HepG2 (cell line): Measurements from ENCODE around the gene INO80B. TPM values are rescaled to one million over a fixed set of nuclear protein-coding genes. Genes with fewer than 3 reads are reported as not detected.

ENCODE experiments used
- ATAC-seq: fragments of 200-7000 bp; cut with Tn5 transposase; 3 replicates; pipeline ENCODE4 v1.9.1; 2020; ENCODE audit warnings: mild to moderate bottlenecking, moderate library complexity
- BruUV-seq: library from RNA; stranded (reverse); fragments of 400-500 nt; replicated peaks from 2 replicates; lab custom pipeline; 2021; lab: Mats Ljungman, UMichigan
- CTCF ChIA-PET: fragments of 300-600 bp; formaldehyde crosslinking; extraction: SDS; loops from one replicate; lab custom pipeline; 2021; ENCODE audit warnings: low total read pairs, inconsistent platforms, low intra/inter-chr PET ratio; lab: Yijun Ruan, JAX
- POLR2A ChIA-PET: fragments of 350-600 bp; sonication (Branson Sonifier 250); formaldehyde crosslinking; loops from one replicate; lab custom pipeline; 2020; ENCODE audit warnings: antibody characterized with exemption, inconsistent platforms; lab: Yijun Ruan, JAX
- DNase-seq: peaks from one replicate; pipeline ENCODE4 v3.0.0-alpha.2; 2015; ENCODE audit warnings: low spot score
- FAIRE-seq: peaks from 3 replicates; lab custom pipeline; 2011; peaks lifted over from hg19 to GRCh38; lab: Jason Lieb, UNC
- H2AFZ ChIP-seq: one replicate; pipeline ENCODE4 v1.6.1; 2011; ENCODE audit warnings: low read length, inconsistent platforms
- H3K27ac ChIP-seq: fragments of 300-600 bp; 3 replicates; pipeline ENCODE4 v1.8.0; 2011; ENCODE audit warnings: mixed run types, mild to moderate bottlenecking, mixed read lengths, low read length, inconsistent platforms; ENCODE audit not compliant: insufficient read depth; ENCODE audit errors: extremely low read length
- H3K27me3 ChIP-seq, 2 experiments: fragments of 200-600 bp in 1 of 2; 2 replicates in 1 of 2; 3 replicates in 1 of 2; pipeline versions ENCODE4 v1.6.0 to v1.8.0; 2011; ENCODE audit warnings: low read length in 2 of 2, mild to moderate bottlenecking in 2 of 2, moderate library complexity in 2 of 2, inconsistent platforms in 1 of 2; ENCODE audit not compliant: insufficient read depth in 2 of 2, control insufficient read depth in 1 of 2
- H3K36me3 ChIP-seq, 2 experiments: fragments of 200-600 bp in 1 of 2; replicated peaks in 1 of 2; 2 replicates in 1 of 2; 3 replicates in 1 of 2; pipeline versions ENCODE4 v1.5.1 to v1.8.0; 2011; ENCODE audit warnings: low read length in 2 of 2, inconsistent platforms in 1 of 2; ENCODE audit not compliant: insufficient read depth in 2 of 2, control insufficient read depth in 1 of 2
- H3K4me1 ChIP-seq: 2 replicates; pipeline ENCODE4 v1.5.1; 2012; ENCODE audit warnings: low read length, inconsistent platforms; ENCODE audit not compliant: insufficient read depth
- H3K4me2 ChIP-seq: 2 replicates; pipeline ENCODE4 v1.6.0; 2011; ENCODE audit warnings: low read depth, low read length, inconsistent platforms
- H3K4me3 ChIP-seq, 3 experiments: fragments of 200-600 bp in 1 of 3; sonication (generic), shearing (Covaris generic) in 1 of 3; replicated peaks in 1 of 3; 2 replicates each; pipeline ENCODE4 v1.5.1; 2011 to 2016; ENCODE audit warnings: low read length in 3 of 3, inconsistent platforms in 2 of 3, low read depth in 2 of 3, mild to moderate bottlenecking in 2 of 3, control low read depth in 1 of 3, mixed read lengths in 1 of 3; ENCODE audit not compliant: insufficient read depth in 1 of 3
- H3K79me2 ChIP-seq: one replicate; pipeline ENCODE4 v1.6.1; 2011; ENCODE audit warnings: low read length, inconsistent platforms; ENCODE audit not compliant: insufficient read depth
- H3K9ac ChIP-seq: 2 replicates; pipeline ENCODE4 v1.6.0; 2011; ENCODE audit warnings: mild to moderate bottlenecking, low read depth, low read length, inconsistent platforms; ENCODE audit not compliant: insufficient read depth
- H3K9me3 ChIP-seq: 2 replicates; pipeline ENCODE4 v1.5.1; 2012; ENCODE audit warnings: mild to moderate bottlenecking, low read length
- H4K20me1 ChIP-seq: 2 replicates; pipeline ENCODE4 v1.6.0; 2011; ENCODE audit warnings: inconsistent platforms, mild to moderate bottlenecking, low read length, moderate library complexity; ENCODE audit not compliant: insufficient read depth
- BCL6 ChIP-seq: IDR thresholded peaks from 2 replicates; pipeline ENCODE4 v1.6.1; 2016; ENCODE audit warnings: missing genetic modification reagents, missing compliant biosample characterization
- FLYWCH1 ChIP-seq: sonication (generic); formaldehyde crosslinking; IDR thresholded peaks from 2 replicates; pipeline ENCODE4 v1.8.1; 2023; ENCODE audit warnings: mild to moderate bottlenecking, missing genetic modification reagents
- IKZF4 ChIP-seq: sonication (generic); formaldehyde crosslinking; IDR thresholded peaks from 2 replicates; pipeline ENCODE4 v1.5.1; 2020; ENCODE audit warnings: borderline replicate concordance, mild to moderate bottlenecking, low read depth, missing genetic modification reagents; ENCODE audit errors: not compliant biosample characterization
- KLF9 ChIP-seq: IDR thresholded peaks from 2 replicates; pipeline ENCODE4 v1.6.1; 2016; ENCODE audit warnings: low read depth
- MIER3 ChIP-seq: IDR thresholded peaks from 2 replicates; pipeline ENCODE4 v1.6.1; 2016; ENCODE audit warnings: missing compliant biosample characterization, borderline replicate concordance
- MIXL1 ChIP-seq: IDR thresholded peaks from 2 replicates; pipeline ENCODE4 v1.6.1; 2016
- MXI1 ChIP-seq: IDR thresholded peaks from 3 replicates; pipeline ENCODE4 v1.6.1; 2012; ENCODE audit warnings: low read depth, low read length, inconsistent platforms, borderline replicate concordance
- NFATC3 ChIP-seq: sonication (generic); formaldehyde crosslinking; IDR thresholded peaks from 2 replicates; pipeline ENCODE4 v1.5.1; 2020; ENCODE audit warnings: mild to moderate bottlenecking, missing genetic modification reagents
- PAWR ChIP-seq: sonication (generic); formaldehyde crosslinking; IDR thresholded peaks from 2 replicates; pipeline ENCODE4 v1.4.0; 2020; ENCODE audit warnings: missing genetic modification reagents, mild to moderate bottlenecking, borderline replicate concordance
- POLR2A ChIP-seq, 2 experiments: IDR thresholded peaks; 2 replicates each; pipeline ENCODE4 v1.6.1; 2011; ENCODE audit warnings: low read depth in 2 of 2, low read length in 2 of 2, mild to moderate bottlenecking in 1 of 2, moderate library complexity in 1 of 2; ENCODE audit not compliant: insufficient read depth in 1 of 2
- TBX3 ChIP-seq: fragments of 450-650 bp; IDR thresholded peaks from 2 replicates; pipeline ENCODE4 v1.6.1; 2017; ENCODE audit warnings: antibody characterized with exemption, mild to moderate bottlenecking, inconsistent platforms, borderline replicate concordance
- WIZ ChIP-seq: sonication (generic); formaldehyde crosslinking; IDR thresholded peaks from 2 replicates; pipeline ENCODE4 v1.5.1; 2020; ENCODE audit warnings: mild to moderate bottlenecking, missing genetic modification reagents
- ZNF747 ChIP-seq: sonication (generic); formaldehyde crosslinking; IDR thresholded peaks from 2 replicates; pipeline ENCODE4 v1.8.1; 2023; ENCODE audit warnings: missing genetic modification reagents, mild to moderate bottlenecking, borderline replicate concordance
- ZSCAN22 ChIP-seq: sonication (generic); formaldehyde crosslinking; IDR thresholded peaks from 2 replicates; pipeline ENCODE4 v1.4.0; 2020; ENCODE audit warnings: mild to moderate bottlenecking, missing genetic modification reagents
- WGBS: methylation state at CpG from one replicate; pipeline ENCODE4 v1.1.6; 2017; ENCODE audit warnings: low lambda C conversion rate; 5-methylcytosine and 5-hydroxymethylcytosine counted together
- in situ Hi-C: cut with HindIII; loops from 2 replicates; pipeline ENCODE4 v1.10.0; 2017; ENCODE audit warnings: low pct_unique_long_range_greater_than_20kb; ENCODE audit not compliant: extremely low pct_ligation_motif_present
- intact Hi-C: fragments of 100-400 bp; cut with micrococcal nuclease; formaldehyde crosslinking; loops from one replicate; pipeline ENCODE4 v1.10.0; 2022; ENCODE audit not compliant: unreplicated experiment
- polyA plus RNA-seq, 8 experiments: library from polyadenylated mRNA; depleted of rRNA in 3 of 8; stranded (reverse) in 7 of 8; unstranded in 1 of 8; fragments of >200 nt; fragmentation: Illumina TruSeq in 4 of 8; extraction: Trizol in 4 of 8; gene quantifications; 2 replicates each; pipeline versions ENCODE4 v1.2.1 to v1.2.3, GENCODE V29; 2011 to 2016; ENCODE audit warnings: low read depth in 4 of 8, missing spikeins in 1 of 8, mixed read lengths in 1 of 8; ENCODE audit not compliant: insufficient read depth in 1 of 8
- total RNA-seq, 5 experiments: library from RNA; depleted of rRNA; stranded (reverse); fragments of >200 nt; fragmentation: Illumina TruSeq; extraction: Trizol; gene quantifications; 2 replicates each; pipeline ENCODE4 v1.2.3, GENCODE V29; 2016; ENCODE audit warnings: low read depth in 1 of 5
- TF ChIP-seq, protein P1 (sequence below): fragments of 450-650 bp; IDR thresholded peaks from 2 replicates; pipeline ENCODE4 v1.6.1; 2016
- TF ChIP-seq, protein P2 (sequence below): IDR thresholded peaks from 2 replicates; pipeline ENCODE4 v1.6.1; 2018; ENCODE audit warnings: missing genetic modification reagents, mild to moderate bottlenecking, missing compliant biosample characterization
- TF ChIP-seq, protein P3 (sequence below): sonication (generic); formaldehyde crosslinking; IDR thresholded peaks from 2 replicates; pipeline ENCODE4 v1.8.0; 2022; ENCODE audit warnings: mild to moderate bottlenecking, missing genetic modification reagents; ENCODE audit not compliant: insufficient replicate concordance
- TF ChIP-seq, protein P4 (sequence below): sonication (generic); formaldehyde crosslinking; IDR thresholded peaks from 2 replicates; pipeline ENCODE4 v1.8.1; 2023; ENCODE audit warnings: mild to moderate bottlenecking, moderate library complexity, missing genetic modification reagents

Gene INO80B
- total and polyA plus RNA-seq, 2 of the 13 experiments (the other 11 are each of a cell fraction or from before 2014, with no cell fraction given) = 6.2 to 14.5 TPM

DNA sequence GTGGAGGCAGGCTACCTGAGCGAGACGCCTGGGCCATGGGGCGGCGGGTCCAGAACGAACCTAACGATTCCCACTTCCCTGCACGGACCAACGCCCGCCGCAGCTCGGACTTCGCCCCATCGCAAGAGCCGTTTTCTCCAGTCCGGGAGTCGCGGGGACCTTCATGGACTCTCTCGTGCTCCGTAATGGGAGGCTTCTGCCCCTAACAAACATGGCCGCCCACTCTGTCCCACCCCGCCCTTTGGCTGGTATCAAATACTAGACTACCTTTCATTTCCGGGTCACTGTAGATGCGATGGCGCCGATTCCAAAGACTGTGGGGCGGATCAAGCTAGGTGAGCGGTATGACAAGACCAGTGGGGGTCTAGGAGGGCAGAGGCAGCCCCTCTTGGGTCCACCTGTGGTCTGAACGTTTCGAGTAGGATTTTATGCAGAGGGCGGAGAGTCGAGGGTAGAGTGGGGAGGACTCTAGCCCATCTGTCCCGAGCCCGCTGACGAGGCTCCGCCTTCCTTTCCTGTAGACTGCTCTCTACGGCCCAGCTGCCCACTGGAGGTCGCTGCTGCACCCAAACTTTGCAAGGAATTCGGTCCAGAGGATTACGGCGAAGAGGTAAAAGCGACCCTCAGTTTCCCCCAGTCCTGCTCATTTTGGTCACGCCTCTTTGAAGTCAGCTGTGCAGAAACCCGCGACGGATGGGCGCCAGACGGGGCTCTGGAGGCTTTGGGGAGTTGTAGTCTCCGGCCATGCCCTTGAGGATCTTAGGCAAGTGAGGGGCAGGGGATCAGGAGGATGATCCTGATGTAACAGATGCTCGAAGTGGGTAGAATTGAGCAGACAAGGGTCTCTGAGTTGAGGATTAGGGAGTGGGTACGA, 28.2 kb downstream of the INO80B start, which contains the start of the genes CCDC142 and TTC31:
TSS of gene CCDC142 (minus strand) at position 198 of the 874 bp plus-strand sequence. CDS start at position 37, 161 bp downstream.
TSS of gene TTC31 (plus strand) at position 281 of the 874 bp plus-strand sequence. CDS start at position 296, 15 bp downstream.
- FAIRE-seq (peak; percentile 92), ATAC-seq (peak; percentile 91), DNase-seq (peak; percentile 97)
- ChIA-PET POLR2A (interaction anchor here (0.6 to 20.6 kb wide), 21 partner anchors 10 to 357 kb away, joined by 3 to 795 read pairs (median 11); partner anchors contain the start of genes AUP1, C2orf81, DQX1 and HTRA2), CTCF (interaction anchor here (1.0 to 2.4 kb wide), 7 partner anchors 18 to 104 kb away, joined by 3 to 20 read pairs (median 10); partner anchors contain the start of genes AUP1, HTRA2, INO80B and MOGS)
- peak within 1 kb of the TSS; percentile 89 for H3K27ac ChIP-seq
- H3K9me3 ChIP-seq = no peaks in the 10 kb centered on the region
- intact Hi-C loops (loop anchor here (1.0 kb wide), 5 partner anchors 19 to 104 kb away; partner anchors contain the start of genes AUP1, HTRA2 and PCGF1), in situ Hi-C loops (loop anchor here (5.0 kb wide), 1 partner anchor 99 kb away; no protein-coding TSS in a partner anchor)
- H2AFZ ChIP-seq = peak within 1 kb of the TSS; percentile 85
- no peaks in the 10 kb centered on the region; a peak in 1 of 5 replicates for H3K27me3 ChIP-seq
- TSS peak; percentile 87 for BruUV-seq
- peak within 1 kb of the TSS; percentile 82 to 87 (median 83) for H3K4me3 ChIP-seq
- H3K79me2 ChIP-seq = peaks cover 45% of the 10 kb centered on the region
- peaks cover 2 to 10% of the 10 kb centered on the region in 2 experiments; a peak in 4 of 5 replicates for H3K36me3 ChIP-seq
- peaks cover 70% of the 10 kb centered on the region for H3K4me1 ChIP-seq
- under 1% methylated on average over 32 of the region's 50 CpGs for WGBS
- H4K20me1 ChIP-seq = no peaks in the 10 kb centered on the region
- H3K9ac ChIP-seq = peak within 1 kb of the TSS; percentile 91
- peak within 1 kb of the TSS; percentile 78 for H3K4me2 ChIP-seq
- TF ChIP-seq WIZ (CRISPR knock-in tag) = no peak; the same call in 1 of the 2 replicates
- peak; percentile 23 for TF ChIP-seq BCL6 (CRISPR knock-in tag)
- TF ChIP-seq, protein P1, sequence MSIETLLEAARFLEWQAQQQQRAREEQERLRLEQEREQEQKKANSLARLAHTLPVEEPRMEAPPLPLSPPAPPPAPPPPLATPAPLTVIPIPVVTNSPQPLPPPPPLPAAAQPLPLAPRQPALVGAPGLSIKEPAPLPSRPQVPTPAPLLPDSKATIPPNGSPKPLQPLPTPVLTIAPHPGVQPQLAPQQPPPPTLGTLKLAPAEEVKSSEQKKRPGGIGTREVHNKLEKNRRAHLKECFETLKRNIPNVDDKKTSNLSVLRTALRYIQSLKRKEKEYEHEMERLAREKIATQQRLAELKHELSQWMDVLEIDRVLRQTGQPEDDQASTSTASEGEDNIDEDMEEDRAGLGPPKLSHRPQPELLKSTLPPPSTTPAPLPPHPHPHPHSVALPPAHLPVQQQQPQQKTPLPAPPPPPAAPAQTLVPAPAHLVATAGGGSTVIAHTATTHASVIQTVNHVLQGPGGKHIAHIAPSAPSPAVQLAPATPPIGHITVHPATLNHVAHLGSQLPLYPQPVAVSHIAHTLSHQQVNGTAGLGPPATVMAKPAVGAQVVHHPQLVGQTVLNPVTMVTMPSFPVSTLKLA = no peak; the same call in 1 of the 2 replicates
- TF ChIP-seq FLYWCH1 (CRISPR knock-in tag) = no peak
- no peak for TF ChIP-seq KLF9 (CRISPR knock-in tag)
- TF ChIP-seq, protein P2, sequence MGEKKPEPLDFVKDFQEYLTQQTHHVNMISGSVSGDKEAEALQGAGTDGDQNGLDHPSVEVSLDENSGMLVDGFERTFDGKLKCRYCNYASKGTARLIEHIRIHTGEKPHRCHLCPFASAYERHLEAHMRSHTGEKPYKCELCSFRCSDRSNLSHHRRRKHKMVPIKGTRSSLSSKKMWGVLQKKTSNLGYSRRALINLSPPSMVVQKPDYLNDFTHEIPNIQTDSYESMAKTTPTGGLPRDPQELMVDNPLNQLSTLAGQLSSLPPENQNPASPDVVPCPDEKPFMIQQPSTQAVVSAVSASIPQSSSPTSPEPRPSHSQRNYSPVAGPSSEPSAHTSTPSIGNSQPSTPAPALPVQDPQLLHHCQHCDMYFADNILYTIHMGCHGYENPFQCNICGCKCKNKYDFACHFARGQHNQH = peak; percentile 90
- peak; percentile 81; the same call in 1 of the 2 replicates for TF ChIP-seq NFATC3 (CRISPR knock-in tag)
- TF ChIP-seq POLR2A (IDR thresholded peaks at IDR 0.05; ENCODE audit: insufficient read depth in 1 of 2, low read depth in 2 of 2, low read length in 2 of 2) = peak; percentile 75 to 89
- no peak for TF ChIP-seq TBX3
- TF ChIP-seq, protein P3, sequence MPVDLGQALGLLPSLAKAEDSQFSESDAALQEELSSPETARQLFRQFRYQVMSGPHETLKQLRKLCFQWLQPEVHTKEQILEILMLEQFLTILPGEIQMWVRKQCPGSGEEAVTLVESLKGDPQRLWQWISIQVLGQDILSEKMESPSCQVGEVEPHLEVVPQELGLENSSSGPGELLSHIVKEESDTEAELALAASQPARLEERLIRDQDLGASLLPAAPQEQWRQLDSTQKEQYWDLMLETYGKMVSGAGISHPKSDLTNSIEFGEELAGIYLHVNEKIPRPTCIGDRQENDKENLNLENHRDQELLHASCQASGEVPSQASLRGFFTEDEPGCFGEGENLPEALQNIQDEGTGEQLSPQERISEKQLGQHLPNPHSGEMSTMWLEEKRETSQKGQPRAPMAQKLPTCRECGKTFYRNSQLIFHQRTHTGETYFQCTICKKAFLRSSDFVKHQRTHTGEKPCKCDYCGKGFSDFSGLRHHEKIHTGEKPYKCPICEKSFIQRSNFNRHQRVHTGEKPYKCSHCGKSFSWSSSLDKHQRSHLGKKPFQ (CRISPR knock-in tag) = peak; percentile 37
- TF ChIP-seq MIER3 (CRISPR knock-in tag) = peak; percentile 79; the same call in 1 of the 2 replicates
- no peak for TF ChIP-seq PAWR (CRISPR knock-in tag)
- no peak; the same call in 1 of the 2 replicates for TF ChIP-seq ZNF747
- TF ChIP-seq MXI1 = peak; percentile 81; the same call in 2 of the 3 replicates
- peak; percentile 87 for TF ChIP-seq IKZF4 (CRISPR knock-in tag)
- TF ChIP-seq, protein P4, sequence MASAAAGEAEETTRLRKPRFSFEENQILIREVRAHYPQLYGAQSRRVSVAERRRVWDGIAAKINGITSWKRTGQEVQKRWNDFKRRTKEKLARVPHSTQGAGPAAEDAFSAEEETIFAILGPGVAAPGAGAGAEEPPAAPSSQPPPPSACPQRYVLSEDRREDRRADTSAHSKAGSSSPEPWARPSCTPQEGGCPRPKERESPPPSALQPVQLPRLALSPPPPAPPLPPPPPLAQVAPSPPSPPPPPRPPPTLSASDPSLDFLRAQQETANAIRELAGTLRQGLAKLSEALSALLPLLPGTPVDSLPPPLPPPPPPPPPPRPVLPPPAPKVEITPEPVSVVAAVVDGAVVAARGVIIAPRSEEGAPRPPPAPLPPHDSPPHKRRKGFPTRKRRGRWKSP (CRISPR knock-in tag) = peak; percentile 85
- 0 out of 2 replicates have a peak, but pooled peaks have one; percentile 8 for TF ChIP-seq ZSCAN22 (CRISPR knock-in tag)
- TF ChIP-seq MIXL1 = peak; percentile 76; the same call in 1 of the 2 replicates
